ENCODE measurements around the gene ATP2B2.

Gene ATP2B2

GRCh38 chr3:10284496-10284895, 220.9 kb downstream of the ATP2B2 start:
- no peaks in the 10 kb centered on the region for H3K27me3 ChIP-seq (ENCODE audit: control insufficient read depth, insufficient read depth, low read length, poor library complexity, severe bottlenecking)
- H3K27ac ChIP-seq (ENCODE audit: insufficient read depth, low read depth, low read length, poor library complexity, severe bottlenecking) = no peak overlapping the region
- 93 to 95% methylated on average over 9 of the region's 9 CpGs for WGBS, 2 experiments
- H3K36me3 ChIP-seq (ENCODE audit: control insufficient read depth, insufficient read depth, low read length) = peaks cover 3% of the 10 kb centered on the region
- no peak overlapping the region for H3K4me3 ChIP-seq (ENCODE audit: insufficient read depth, low read depth, low read length)
- H3K9me3 ChIP-seq (ENCODE audit: control insufficient read depth, low read length) = no peaks in the 10 kb centered on the region
- H3K4me1 ChIP-seq (ENCODE audit: control insufficient read depth, insufficient read depth, low read length) = peaks cover 18% of the 10 kb centered on the region

GRCh38 chr3:10283638-10284037, 221.7 kb downstream of the ATP2B2 start:
- no peak overlapping the region for H3K27ac ChIP-seq (ENCODE audit: insufficient read depth, low read depth, low read length, poor library complexity, severe bottlenecking)
- 95 to 96% methylated on average over 5 of the region's 5 CpGs for WGBS, 2 experiments
- H3K4me1 ChIP-seq (ENCODE audit: control insufficient read depth, insufficient read depth, low read length) = peaks cover 18% of the 10 kb centered on the region
- no peak overlapping the region for H3K4me3 ChIP-seq (ENCODE audit: insufficient read depth, low read depth, low read length)
- H3K27me3 ChIP-seq (ENCODE audit: control insufficient read depth, insufficient read depth, low read length, poor library complexity, severe bottlenecking) = no peaks in the 10 kb centered on the region
- no peaks in the 10 kb centered on the region for H3K9me3 ChIP-seq (ENCODE audit: control insufficient read depth, low read length)
- H3K36me3 ChIP-seq (ENCODE audit: control insufficient read depth, insufficient read depth, low read length) = peaks cover 6% of the 10 kb centered on the region

- no peak overlapping the region for H3K4me3 ChIP-seq (ENCODE audit: insufficient read depth, low read depth, low read length)
- H3K27ac ChIP-seq (ENCODE audit: insufficient read depth, low read depth, low read length, poor library complexity, severe bottlenecking) = no peak overlapping the region
- WGBS, 2 experiments = 93 to 94% methylated on average over 5 of the region's 5 CpGs
- peaks cover 14% of the 10 kb centered on the region for H3K36me3 ChIP-seq (ENCODE audit: control insufficient read depth, insufficient read depth, low read length)
- H3K9me3 ChIP-seq (ENCODE audit: control insufficient read depth, low read length) = no peaks in the 10 kb centered on the region
- no peaks in the 10 kb centered on the region for H3K27me3 ChIP-seq (ENCODE audit: control insufficient read depth, insufficient read depth, low read length, poor library complexity, severe bottlenecking)
- peaks cover 14% of the 10 kb centered on the region for H3K4me1 ChIP-seq (ENCODE audit: control insufficient read depth, insufficient read depth, low read length)
Measured at GRCh38 chr3:10281951-10282350, 223.4 kb downstream of the ATP2B2 start.

GRCh38 chr3:10280571-10280970, 224.8 kb downstream of the ATP2B2 start:
- Histone ChIP-seq H3K27ac (ENCODE audit: insufficient read depth, low read depth, low read length, poor library complexity, severe bottlenecking) (no peak overlapping the region), H3K9me3 (ENCODE audit: control insufficient read depth, low read length) (no peaks in the 10 kb centered on the region), H3K4me1 (ENCODE audit: control insufficient read depth, insufficient read depth, low read length) (peaks cover 5% of the 10 kb centered on the region), H3K4me3 (ENCODE audit: insufficient read depth, low read depth, low read length) (no peak overlapping the region), H3K27me3 (ENCODE audit: control insufficient read depth, insufficient read depth, low read length, poor library complexity, severe bottlenecking) (no peaks in the 10 kb centered on the region), H3K36me3 (ENCODE audit: control insufficient read depth, insufficient read depth, low read length) (peaks cover 17% of the 10 kb centered on the region)
- WGBS, 2 experiments = 93 to 95% methylated on average over 6 of the region's 6 CpGs

GRCh38 chr3:10280177-10280529, 225.2 kb downstream of the ATP2B2 start:
- Histone ChIP-seq H3K4me3 (ENCODE audit: insufficient read depth, low read depth, low read length) (no peak overlapping the region), H3K27ac (ENCODE audit: insufficient read depth, low read depth, low read length, poor library complexity, severe bottlenecking) (no peak overlapping the region), H3K4me1 (ENCODE audit: control insufficient read depth, insufficient read depth, low read length) (peaks cover 3% of the 10 kb centered on the region), H3K9me3 (ENCODE audit: control insufficient read depth, low read length) (no peaks in the 10 kb centered on the region), H3K36me3 (ENCODE audit: control insufficient read depth, insufficient read depth, low read length) (peaks cover 17% of the 10 kb centered on the region), H3K27me3 (ENCODE audit: control insufficient read depth, insufficient read depth, low read length, poor library complexity, severe bottlenecking) (no peaks in the 10 kb centered on the region)
- 82 to 83% methylated on average over 5 of the region's 5 CpGs for WGBS, 2 experiments

- Histone ChIP-seq H3K4me1 (ENCODE audit: control insufficient read depth, insufficient read depth, low read length) (no peaks in the 10 kb centered on the region), H3K27ac (ENCODE audit: insufficient read depth, low read depth, low read length, poor library complexity, severe bottlenecking) (no peak overlapping the region), H3K36me3 (ENCODE audit: control insufficient read depth, insufficient read depth, low read length) (peaks cover 17% of the 10 kb centered on the region), H3K27me3 (ENCODE audit: control insufficient read depth, insufficient read depth, low read length, poor library complexity, severe bottlenecking) (no peaks in the 10 kb centered on the region), H3K9me3 (ENCODE audit: control insufficient read depth, low read length) (no peaks in the 10 kb centered on the region), H3K4me3 (ENCODE audit: insufficient read depth, low read depth, low read length) (no peak overlapping the region)
- 93 to 94% methylated on average over 13 of the region's 13 CpGs for WGBS, 2 experiments
Measured at GRCh38 chr3:10279384-10280176, 225.8 kb downstream of the ATP2B2 start.

- H3K4me3 ChIP-seq (ENCODE audit: insufficient read depth, low read depth, low read length) = no peak overlapping the region
- no peaks in the 10 kb centered on the region for H3K27me3 ChIP-seq (ENCODE audit: control insufficient read depth, insufficient read depth, low read length, poor library complexity, severe bottlenecking)
- WGBS, 2 experiments = 92 to 100% methylated on average over 1 of the region's 1 CpG
- no peaks in the 10 kb centered on the region for H3K9me3 ChIP-seq (ENCODE audit: control insufficient read depth, low read length)
- H3K4me1 ChIP-seq (ENCODE audit: control insufficient read depth, insufficient read depth, low read length) = no peaks in the 10 kb centered on the region
- H3K27ac ChIP-seq (ENCODE audit: insufficient read depth, low read depth, low read length, poor library complexity, severe bottlenecking) = no peak overlapping the region
- H3K36me3 ChIP-seq (ENCODE audit: control insufficient read depth, insufficient read depth, low read length) = peaks cover 17% of the 10 kb centered on the region
Measured at GRCh38 chr3:10278501-10278900, 226.9 kb downstream of the ATP2B2 start.

GRCh38 chr3:10277115-10277625, 228.2 kb downstream of the ATP2B2 start:
- 91 to 94% methylated on average over 3 of the region's 3 CpGs for WGBS, 2 experiments

GRCh38 chr3:10274601-10275000, 230.8 kb downstream of the ATP2B2 start:
- peaks cover 14% of the 10 kb centered on the region for H3K36me3 ChIP-seq (ENCODE audit: control insufficient read depth, insufficient read depth, low read length)
- WGBS, 2 experiments = 76 to 88% methylated on average over 1 of the region's 1 CpG

More at GRCh38 chr3:10277115-10277625, 228.2 kb downstream of the ATP2B2 start:
- no peak overlapping the region for H3K27ac ChIP-seq (ENCODE audit: insufficient read depth, low read depth, low read length, poor library complexity, severe bottlenecking)
- no peaks in the 10 kb centered on the region for H3K9me3 ChIP-seq (ENCODE audit: control insufficient read depth, low read length)
- H3K36me3 ChIP-seq (ENCODE audit: control insufficient read depth, insufficient read depth, low read length) = peaks cover 14% of the 10 kb centered on the region
- no peaks in the 10 kb centered on the region for H3K4me1 ChIP-seq (ENCODE audit: control insufficient read depth, insufficient read depth, low read length)
- no peaks in the 10 kb centered on the region for H3K27me3 ChIP-seq (ENCODE audit: control insufficient read depth, insufficient read depth, low read length, poor library complexity, severe bottlenecking)
- no peak overlapping the region for H3K4me3 ChIP-seq (ENCODE audit: insufficient read depth, low read depth, low read length)

More at GRCh38 chr3:10274601-10275000, 230.8 kb downstream of the ATP2B2 start:
- no peak overlapping the region for H3K4me3 ChIP-seq (ENCODE audit: insufficient read depth, low read depth, low read length)
- H3K9me3 ChIP-seq (ENCODE audit: control insufficient read depth, low read length) = no peaks in the 10 kb centered on the region
- H3K27ac ChIP-seq (ENCODE audit: insufficient read depth, low read depth, low read length, poor library complexity, severe bottlenecking) = no peak overlapping the region
- H3K27me3 ChIP-seq (ENCODE audit: control insufficient read depth, insufficient read depth, low read length, poor library complexity, severe bottlenecking) = no peaks in the 10 kb centered on the region
- H3K4me1 ChIP-seq (ENCODE audit: control insufficient read depth, insufficient read depth, low read length) = no peaks in the 10 kb centered on the region

Measured in ectodermal cell (in vitro differentiated cells).